Measurements from ENCODE around the gene LRRC4. TPM values are rescaled to one million over a fixed set of nuclear protein-coding genes. Genes with fewer than 3 reads are reported as not detected.

LRRC4 gene
- total and polyA plus RNA-seq, 2 experiments from 2014 or later: 0.13 to 0.32 TPM

- no peak overlapping the region for H3K9ac ChIP-seq
- H3F3A ChIP-seq (ENCODE audit: insufficient read depth): peaks cover 13% of the 10 kb centered on the region; the same call in 1 of the 2 replicates
- no peaks in the 10 kb centered on the region for H4K20me1 ChIP-seq (ENCODE audit: insufficient read depth)
- peaks cover 4% of the 10 kb centered on the region; the same call in 1 of the 2 replicates for H3K4me1 ChIP-seq (ENCODE audit: insufficient read depth)
- H2AFZ ChIP-seq: no peak overlapping the region
- no peak overlapping the region for H3K27ac ChIP-seq
- WGBS, 2 experiments (ENCODE audit: low coverage in 1 of 2, low lambda C conversion rate in 2 of 2, missing lambda C conversion rate in 2 of 2): 99% methylated on average over 17 of the region's 17 CpGs
- TF ChIP-seq EZH2phosphoT487 (IDR thresholded peaks at IDR 0.05; ENCODE audit: insufficient read depth, low read depth) (no peak), EZH2 (IDR thresholded peaks at IDR 0.05; ENCODE audit: insufficient read depth, poor library complexity, severe bottlenecking) (no peak)
- no peak overlapping the region for H3K4me3 ChIP-seq
- no peaks in the 10 kb centered on the region for H3K9me3 ChIP-seq (ENCODE audit: low read depth)
- H3K79me2 ChIP-seq (ENCODE audit: insufficient read depth): peaks cover 64% of the 10 kb centered on the region
- no peak overlapping the region for H3K4me2 ChIP-seq (ENCODE audit: unreplicated experiment)
- no peaks in the 10 kb centered on the region for H3K27me3 ChIP-seq (replicated peaks; ENCODE audit: insufficient read depth)
- H3K9me2 ChIP-seq (ENCODE audit: insufficient read depth): no peaks in the 10 kb centered on the region
- DNase-seq: no peak
- in situ Hi-C loops (cut with MboI): no loop called here
- no peaks in the 10 kb centered on the region for H3K36me3 ChIP-seq (ENCODE audit: low read depth)
Observed at GRCh38 chr7:128029405-128029995, 1.7 kb downstream of the LRRC4 start.

- Histone ChIP-seq H3K79me2 (ENCODE audit: insufficient read depth) (peaks cover 54% of the 10 kb centered on the region), H3K4me3 (no peak overlapping the region), H3K36me3 (ENCODE audit: low read depth) (no peaks in the 10 kb centered on the region), H3K4me2 (ENCODE audit: unreplicated experiment) (no peak overlapping the region), H3K9me2 (ENCODE audit: insufficient read depth) (no peaks in the 10 kb centered on the region), H3K9ac (no peak overlapping the region), H4K20me1 (ENCODE audit: insufficient read depth) (no peaks in the 10 kb centered on the region), H3K4me1 (ENCODE audit: insufficient read depth) (peaks cover 13% of the 10 kb centered on the region), H3F3A (ENCODE audit: insufficient read depth) (peaks cover 19% of the 10 kb centered on the region; the same call in 1 of the 2 replicates), H3K27me3 (replicated peaks; ENCODE audit: insufficient read depth) (no peaks in the 10 kb centered on the region), H3K9me3 (ENCODE audit: low read depth) (no peaks in the 10 kb centered on the region), H2AFZ (no peak overlapping the region), H3K27ac (no peak overlapping the region)
- WGBS, 2 experiments (ENCODE audit: low coverage in 1 of 2, low lambda C conversion rate in 2 of 2, missing lambda C conversion rate in 2 of 2): 74 to 76% methylated on average over 4 of the region's 4 CpGs
- in situ Hi-C loops (cut with MboI): no loop called here
- DNase-seq: peak; percentile 20
- TF ChIP-seq EZH2 (IDR thresholded peaks at IDR 0.05; ENCODE audit: insufficient read depth, poor library complexity, severe bottlenecking) (no peak), EZH2phosphoT487 (IDR thresholded peaks at IDR 0.05; ENCODE audit: insufficient read depth, low read depth) (no peak)
Observed at GRCh38 chr7:128027485-128027980, 3.7 kb downstream of the LRRC4 start.

- in situ Hi-C loops (cut with MboI): no loop called here
- Histone ChIP-seq H3K9ac (no peak overlapping the region), H3K4me2 (ENCODE audit: unreplicated experiment) (no peak overlapping the region), H4K20me1 (ENCODE audit: insufficient read depth) (no peaks in the 10 kb centered on the region), H3K9me2 (ENCODE audit: insufficient read depth) (no peaks in the 10 kb centered on the region), H3K4me1 (ENCODE audit: insufficient read depth) (peaks cover 19% of the 10 kb centered on the region), H3K36me3 (ENCODE audit: low read depth) (no peaks in the 10 kb centered on the region), H3K9me3 (ENCODE audit: low read depth) (no peaks in the 10 kb centered on the region), H3K4me3 (no peak overlapping the region), H3K27ac (no peak overlapping the region), H3F3A (ENCODE audit: insufficient read depth) (peaks cover 28% of the 10 kb centered on the region), H3K79me2 (ENCODE audit: insufficient read depth) (peaks cover 54% of the 10 kb centered on the region), H3K27me3 (replicated peaks; ENCODE audit: insufficient read depth) (no peaks in the 10 kb centered on the region), H2AFZ (no peak overlapping the region)
- TF ChIP-seq EZH2phosphoT487 (IDR thresholded peaks at IDR 0.05; ENCODE audit: insufficient read depth, low read depth) (no peak), EZH2 (IDR thresholded peaks at IDR 0.05; ENCODE audit: insufficient read depth, poor library complexity, severe bottlenecking) (no peak)
- DNase-seq: peak; percentile 8
- 85 to 97% methylated on average over 2 of the region's 2 CpGs for WGBS, 2 experiments (ENCODE audit: low coverage in 1 of 2, low lambda C conversion rate in 2 of 2, missing lambda C conversion rate in 2 of 2)
Observed at GRCh38 chr7:128026551-128026950, 4.7 kb downstream of the LRRC4 start.

- Histone ChIP-seq H3K36me3 (ENCODE audit: low read depth) (no peaks in the 10 kb centered on the region), H2AFZ (no peak overlapping the region), H3K4me3 (no peak overlapping the region), H3K9me2 (ENCODE audit: insufficient read depth) (no peaks in the 10 kb centered on the region), H3K27me3 (replicated peaks; ENCODE audit: insufficient read depth) (no peaks in the 10 kb centered on the region), H3K4me2 (ENCODE audit: unreplicated experiment) (no peak overlapping the region), H3F3A (ENCODE audit: insufficient read depth) (peaks cover 36% of the 10 kb centered on the region), H3K27ac (no peak overlapping the region), H3K9me3 (ENCODE audit: low read depth) (no peaks in the 10 kb centered on the region), H3K79me2 (ENCODE audit: insufficient read depth) (peaks cover 54% of the 10 kb centered on the region), H3K9ac (no peak overlapping the region), H3K4me1 (ENCODE audit: insufficient read depth) (peaks cover 25% of the 10 kb centered on the region), H4K20me1 (ENCODE audit: insufficient read depth) (no peaks in the 10 kb centered on the region)
- no peak for TF ChIP-seq EZH2 (IDR thresholded peaks at IDR 0.05; ENCODE audit: insufficient read depth, poor library complexity, severe bottlenecking)
- TF ChIP-seq EZH2phosphoT487 (IDR thresholded peaks at IDR 0.05; ENCODE audit: insufficient read depth, low read depth): no peak
- no peak for DNase-seq
- in situ Hi-C loops (cut with MboI): no loop called here
- WGBS, 2 experiments (ENCODE audit: low coverage in 1 of 2, low lambda C conversion rate in 2 of 2, missing lambda C conversion rate in 2 of 2): 75 to 76% methylated on average over 2 of the region's 2 CpGs
Observed at GRCh38 chr7:128025819-128026218, 5.4 kb downstream of the LRRC4 start.

Data from GM23248 (cell line).